Central memory CD4-positive, alpha-beta T cell (primary cell): Measurements from ENCODE around the gene NAPA.
"Not testable (repeated sequence)": the region's sequence is repeated elsewhere in the genome, so short reads cannot be mapped to it uniquely, and the experiment has no call there.

Source experiments
- DNase-seq: peaks from one replicate; pipeline ENCODE4 v3.0.0; 2022

NAPA gene

GRCh38 chr19:47499371-47499770 lies 15.5 kb downstream of the NAPA start:
- DNase-seq = no peak

GRCh38 chr19:47498561-47498960 lies 16.3 kb downstream of the NAPA start:
- DNase-seq = no peak

- no peak for DNase-seq
Measured at GRCh38 chr19:47497821-47498520, 16.9 kb downstream of the NAPA start.

GRCh38 chr19:47497050-47497766 lies 17.7 kb downstream of the NAPA start:
- DNase-seq = no peak

- DNase-seq = no peak
Measured at GRCh38 chr19:47495478-47496372, 19.1 kb downstream of the NAPA start.

- no peak for DNase-seq
Measured at GRCh38 chr19:47494729-47495128, 20.1 kb downstream of the NAPA start.

GRCh38 chr19:47494211-47494547 lies 20.7 kb downstream of the NAPA start:
- DNase-seq = no peak

GRCh38 chr19:47493378-47494210 lies 21.3 kb downstream of the NAPA start:
- DNase-seq = no peak

- no peak for DNase-seq
Measured at GRCh38 chr19:47492571-47493377, 22.1 kb downstream of the NAPA start.

GRCh38 chr19:47492137-47492533 lies 22.7 kb downstream of the NAPA start:
- DNase-seq = no peak

GRCh38 chr19:47491358-47492136 lies 23.3 kb downstream of the NAPA start:
- no peak for DNase-seq

- no peak for DNase-seq
Measured at GRCh38 chr19:47490847-47491246, 24.0 kb downstream of the NAPA start.

GRCh38 chr19:47490031-47490430 lies 24.8 kb downstream of the NAPA start:
- no peak for DNase-seq

- DNase-seq = no peak
Measured at GRCh38 chr19:47489072-47489914, 25.6 kb downstream of the NAPA start.

- no peak for DNase-seq
Measured at GRCh38 chr19:47487551-47488515, 27.0 kb downstream of the NAPA start.

- no peak for DNase-seq
Measured at GRCh38 chr19:47486900-47487299, 28.0 kb downstream of the NAPA start.

- not testable (repeated sequence) for DNase-seq
Measured at GRCh38 chr19:47486220-47486619, 28.6 kb downstream of the NAPA start.

GRCh38 chr19:47485210-47485609 lies 29.7 kb downstream of the NAPA start:
- no peak for DNase-seq
